K562 treated with DMSO at 1 percent for 4 hours (cell line): Measurements from ENCODE around the gene TAF11L6. TPM values are rescaled to one million over a fixed set of nuclear protein-coding genes. Genes with fewer than 3 reads are reported as not detected.

ENCODE experiments used
- total RNA-seq: library from RNA; unstranded; fragments of 300-600 nt; gene quantifications from 2 replicates; pipeline ENCODE4 v1.2.3, GENCODE V29; 2022; ENCODE audit not compliant: insufficient read depth

The TAF11L6 gene
- not detected in 2 replicates for total RNA-seq

GRCh38 chr5:17528369-17528768, at the start of gene TAF11L6:
Gene TAF11L6, plus strand, starts transcription at chr5:17528669.

GRCh38 chr5:17497931-17498330, 30.5 kb upstream of the TAF11L6 start, which contains the start of gene TAF11L2:
Gene TAF11L2, plus strand, starts transcription at chr5:17498231.

GRCh38 chr5:17518067-17518466, 10.4 kb upstream of the TAF11L6 start, which contains the start of gene TAF11L3:
Gene TAF11L3, plus strand, starts transcription at chr5:17518367.

GRCh38 chr5:17521501-17521900, 7.0 kb upstream of the TAF11L6 start, which contains the start of gene TAF11L4:
Gene TAF11L4, plus strand, starts transcription at chr5:17521801.

GRCh38 chr5:17524935-17525334, 3.5 kb upstream of the TAF11L6 start, which contains the start of gene TAF11L5:
Gene TAF11L5, plus strand, starts transcription at chr5:17525235.

Other genes starting within 250 kb of the TAF11L6 start
- not detected in 2 replicates for gene TAF11L2, start 30.4 kb upstream of the TAF11L6 start, total RNA-seq
- gene TAF11L3, start 10.3 kb upstream of the TAF11L6 start, total RNA-seq, result not detected in 2 replicates
- not detected in 2 replicates for gene TAF11L4, start 6.9 kb upstream of the TAF11L6 start, total RNA-seq
- not detected in 2 replicates for gene TAF11L5, start 3.4 kb upstream of the TAF11L6 start, total RNA-seq
- not detected in 2 replicates for gene TAF11L7, start 57.1 kb downstream of the TAF11L6 start, total RNA-seq
- gene TAF11L8, start 62.3 kb downstream of the TAF11L6 start, total RNA-seq, result not detected in 2 replicates
- not detected in 2 replicates for gene TAF11L9, start 65.7 kb downstream of the TAF11L6 start, total RNA-seq
- not detected in 2 replicates for gene TAF11L10, start 69.2 kb downstream of the TAF11L6 start, total RNA-seq
- gene TAF11L11, start 75.5 kb downstream of the TAF11L6 start, total RNA-seq, result not detected in 2 replicates
- gene TAF11L12, start 81.7 kb downstream of the TAF11L6 start, total RNA-seq, result not detected in 2 replicates
- gene TAF11L13, start 103.4 kb downstream of the TAF11L6 start, total RNA-seq, result not detected in 2 replicates
- not detected in 2 replicates for gene TAF11L14, start 105.8 kb downstream of the TAF11L6 start, total RNA-seq